PC-3 (cell line): ENCODE data around the gene AFF1.

Source experiments
- CTCF ChIP-seq: fragments of 300-600 bp; sonication (generic); conservative IDR thresholded peaks from 2 replicates; pipeline ENCODE4 v1.5.1; 2017; ENCODE audit warnings: antibody characterized with exemption, low read depth, mild to moderate bottlenecking, low read length
- EZH2 ChIP-seq: fragments of 300-600 bp; sonication (generic); IDR thresholded peaks from one replicate; pipeline ENCODE4 v1.6.1; 2017; ENCODE audit warnings: antibody characterized with exemption, mild to moderate bottlenecking, low read length; ENCODE audit not compliant: unreplicated experiment

- no peak for TF ChIP-seq CTCF
- TF ChIP-seq EZH2 = no peak
Observed at GRCh38 chr4:87077914-87078585, 143.2 kb downstream of the AFF1 start.
